Measurements from ENCODE around the gene ZNF836.
A peak's percentile ranks its signal among the peaks of the same experiment; 100 is the strongest.
"Not testable (repeated sequence)": the region's sequence is repeated elsewhere in the genome, so short reads cannot be mapped to it uniquely, and the experiment has no call there.

Gene ZNF836

GRCh38 chr19:52171321-52172169 lies at the start of gene ZNF836:
Gene ZNF836 (minus strand): TSS chr19:52171621. CDS start chr19:52168072, 3,549 bp downstream.
- H3K4me3 ChIP-seq (ENCODE audit: low read depth, low read length) = peak within 1 kb of the TSS; percentile 71

GRCh38 chr19:52221031-52221430 lies 49.6 kb upstream of the ZNF836 start:
- DNase-seq (ENCODE audit: low read depth) = no peak
- no peak overlapping the region for H3K4me3 ChIP-seq (ENCODE audit: low read depth, low read length)

More at GRCh38 chr19:52171321-52172169, at the start of gene ZNF836:
- DNase-seq (ENCODE audit: low read depth) = peak; percentile 29

DNA sequence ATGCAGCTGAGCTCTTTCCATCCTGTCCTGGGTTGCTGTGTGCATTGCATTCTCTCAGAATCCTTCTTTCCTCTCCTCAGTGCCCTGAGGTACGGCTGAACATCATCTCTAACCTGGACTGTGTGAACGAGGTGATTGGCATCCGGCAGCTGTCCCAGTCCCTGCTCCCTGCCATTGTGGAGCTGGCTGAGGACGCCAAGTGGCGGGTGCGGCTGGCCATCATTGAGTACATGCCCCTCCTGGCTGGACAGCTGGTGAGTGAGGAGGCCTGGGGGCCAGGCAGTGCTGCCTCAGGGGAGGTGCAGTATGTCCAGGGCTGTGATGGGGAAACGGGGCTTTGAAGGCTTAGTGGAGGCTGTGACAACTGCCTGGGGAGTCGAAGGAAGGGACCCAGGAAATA lies 48.2 kb upstream of the ZNF836 start:
- no peak for DNase-seq (ENCODE audit: low read depth)
- no peak overlapping the region for H3K4me3 ChIP-seq (ENCODE audit: low read depth, low read length)

DNA sequence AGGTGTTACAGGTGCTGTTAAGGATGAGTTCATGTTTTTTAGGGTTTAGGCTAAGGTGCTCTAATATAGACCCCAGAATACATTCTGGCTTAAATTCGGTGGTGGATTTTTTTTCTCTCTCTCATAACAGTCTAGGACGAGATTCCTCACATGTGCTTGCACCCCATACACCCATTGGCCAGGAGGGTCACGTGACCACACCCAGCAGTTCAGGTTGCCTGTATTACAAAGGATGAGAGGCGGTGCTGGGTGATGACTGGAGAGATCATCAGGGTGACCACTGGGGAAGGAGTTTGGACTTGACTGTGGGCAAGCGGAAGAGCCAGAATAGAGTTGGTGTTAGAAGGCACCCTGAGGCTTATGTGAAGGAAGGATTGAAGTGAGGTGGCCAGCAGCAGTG lies 46.2 kb upstream of the ZNF836 start:
- no peak for DNase-seq (ENCODE audit: low read depth)
- H3K4me3 ChIP-seq (ENCODE audit: low read depth, low read length) = no peak overlapping the region

- H3K4me3 ChIP-seq (ENCODE audit: low read depth, low read length) = no peak overlapping the region
- DNase-seq (ENCODE audit: low read depth) = no peak
Observed at GRCh38 chr19:52216401-52216800, 45.0 kb upstream of the ZNF836 start.

DNA sequence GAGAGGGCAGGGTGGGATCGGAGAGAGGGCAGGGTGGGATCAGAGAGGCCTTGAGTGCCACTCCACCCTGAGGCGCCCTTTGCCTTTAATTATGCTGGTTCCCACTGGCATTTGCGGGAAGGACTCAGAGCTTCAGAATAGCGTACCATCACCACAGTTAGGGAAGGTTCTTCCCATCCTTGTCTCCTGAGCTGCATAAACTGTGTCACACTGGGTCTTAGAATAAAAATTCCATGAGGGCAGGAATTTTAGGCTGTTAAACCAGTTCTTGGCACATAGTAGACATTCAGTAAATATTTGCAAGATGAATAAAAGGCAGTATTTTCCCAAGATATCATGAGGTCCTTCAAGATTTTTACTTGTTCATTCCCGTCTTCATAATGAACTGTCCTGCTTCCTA lies 42.8 kb upstream of the ZNF836 start:
- DNase-seq (ENCODE audit: low read depth) = no peak
- no peak overlapping the region for H3K4me3 ChIP-seq (ENCODE audit: low read depth, low read length)

DNA sequence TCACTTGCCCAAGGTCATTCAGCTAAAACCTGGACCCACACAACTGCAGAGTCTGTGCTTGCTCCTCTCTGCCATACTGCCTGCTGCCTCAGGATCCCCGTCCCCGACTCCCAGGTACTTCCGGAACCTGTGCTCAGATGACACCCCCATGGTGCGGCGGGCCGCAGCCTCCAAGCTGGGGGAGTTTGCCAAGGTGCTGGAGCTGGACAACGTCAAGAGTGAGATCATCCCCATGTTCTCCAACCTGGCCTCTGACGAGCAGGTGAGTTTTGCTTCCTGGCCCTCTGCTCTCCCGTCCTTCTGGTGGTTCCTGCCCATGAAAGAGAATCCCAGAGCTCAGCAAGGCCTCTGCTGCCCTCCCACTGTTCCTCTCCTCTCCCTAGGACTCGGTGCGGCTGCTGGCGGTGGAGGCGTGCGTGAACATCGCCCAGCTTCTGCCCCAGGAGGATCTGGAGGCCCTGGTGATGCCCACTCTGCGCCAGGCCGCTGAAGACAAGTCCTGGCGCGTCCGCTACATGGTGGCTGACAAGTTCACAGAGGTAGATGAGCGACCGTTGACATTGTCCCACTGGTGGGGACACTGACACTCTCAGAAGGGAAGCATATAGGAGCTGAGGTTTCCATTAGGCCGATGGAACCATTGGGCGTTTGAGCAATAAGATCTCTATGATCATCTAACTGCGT lies 41.3 kb upstream of the ZNF836 start:
- DNase-seq (ENCODE audit: low read depth) = no peak
- no peak overlapping the region for H3K4me3 ChIP-seq (ENCODE audit: low read depth, low read length)

GRCh38 chr19:52211926-52212571 lies 40.6 kb upstream of the ZNF836 start:
- no peak for DNase-seq (ENCODE audit: low read depth)
- H3K4me3 ChIP-seq (ENCODE audit: low read depth, low read length) = no peak overlapping the region

- H3K4me3 ChIP-seq (ENCODE audit: low read depth, low read length) = no peak overlapping the region
- DNase-seq (ENCODE audit: low read depth) = no peak
Observed at GRCh38 chr19:52211203-52211602, 39.8 kb upstream of the ZNF836 start.

- no peak overlapping the region for H3K4me3 ChIP-seq (ENCODE audit: low read depth, low read length)
Observed at GRCh38 chr19:52206481-52206880, 35.1 kb upstream of the ZNF836 start.

GRCh38 chr19:52200755-52201391 lies 29.5 kb upstream of the ZNF836 start:
- H3K4me3 ChIP-seq (ENCODE audit: low read depth, low read length); DNase-seq (ENCODE audit: low read depth): not testable (repeated sequence)

More at GRCh38 chr19:52206481-52206880, 35.1 kb upstream of the ZNF836 start:
- no peak for DNase-seq (ENCODE audit: low read depth)

GRCh38 chr19:52200044-52200443 lies 28.6 kb upstream of the ZNF836 start:
- DNase-seq (ENCODE audit: low read depth) = peak; percentile 67
- no peak overlapping the region for H3K4me3 ChIP-seq (ENCODE audit: low read depth, low read length)

DNA sequence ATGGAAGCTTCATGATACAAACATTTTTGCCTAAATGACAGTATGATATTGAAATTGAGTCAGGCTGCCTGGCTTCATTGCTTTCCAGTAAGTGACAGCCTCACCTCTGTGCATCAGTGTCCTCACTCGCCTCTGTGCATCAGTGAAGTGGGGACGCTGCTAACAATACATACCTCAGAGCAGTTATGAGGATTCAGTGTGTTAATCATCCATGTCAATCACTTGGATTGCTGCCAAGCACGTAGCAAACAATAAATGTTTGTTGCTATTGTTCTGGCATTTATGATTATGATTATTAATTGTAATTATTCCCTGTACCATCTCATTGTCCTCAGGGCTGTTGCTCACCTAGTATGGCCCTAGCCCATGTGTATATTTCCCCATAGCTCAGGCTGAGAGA lies 27.3 kb upstream of the ZNF836 start:
- no peak overlapping the region for H3K4me3 ChIP-seq (ENCODE audit: low read depth, low read length)
- no peak for DNase-seq (ENCODE audit: low read depth)

- H3K4me3 ChIP-seq (ENCODE audit: low read depth, low read length) = no peak overlapping the region
- DNase-seq (ENCODE audit: low read depth) = no peak
Observed at GRCh38 chr19:52197964-52198363, 26.5 kb upstream of the ZNF836 start.

GRCh38 chr19:52196256-52196967 lies 25.0 kb upstream of the ZNF836 start:
- no peak overlapping the region for H3K4me3 ChIP-seq (ENCODE audit: low read depth, low read length)
- no peak for DNase-seq (ENCODE audit: low read depth)

DNA sequence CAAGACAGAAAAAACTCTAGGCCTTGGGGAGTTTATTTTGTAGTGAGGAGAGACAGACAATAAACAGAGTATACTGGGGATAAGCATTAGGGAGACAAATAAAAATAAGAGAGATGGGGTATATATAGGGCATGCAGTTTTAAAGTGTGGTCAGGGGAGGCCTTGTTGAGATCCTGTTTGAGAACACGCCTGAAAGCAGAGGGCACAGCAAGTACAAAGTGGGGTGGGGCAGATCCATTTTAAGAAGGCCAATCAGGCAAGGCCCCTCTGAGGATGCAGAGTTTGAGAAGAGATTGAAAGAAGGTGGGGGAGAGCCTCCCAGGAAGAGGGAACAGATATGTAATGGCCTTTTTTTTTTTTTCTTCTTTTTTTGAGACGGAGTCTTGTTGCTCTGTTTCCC lies 20.5 kb upstream of the ZNF836 start:
- peak overlapping the region; percentile 76 for H3K4me3 ChIP-seq (ENCODE audit: low read depth, low read length)
- no peak for DNase-seq (ENCODE audit: low read depth)

DNA sequence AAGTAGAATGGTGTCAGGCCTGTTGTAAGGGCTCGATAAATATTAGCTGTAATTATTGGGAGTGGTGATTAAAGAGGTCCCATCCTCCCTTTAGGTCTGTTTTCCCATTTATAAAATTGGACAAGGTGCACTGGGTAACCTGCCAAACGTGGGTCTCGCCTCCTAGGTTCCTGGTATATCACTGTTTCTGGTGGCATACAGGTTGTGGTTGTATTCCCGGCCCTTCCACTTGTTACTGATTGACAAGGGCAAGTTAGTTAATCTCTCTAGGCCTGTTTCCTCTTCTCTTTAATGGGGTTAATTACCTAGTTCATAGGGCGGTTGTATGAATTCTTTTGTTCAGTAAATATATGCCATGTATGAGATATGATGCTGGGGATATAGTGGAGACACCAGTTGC lies 20.0 kb upstream of the ZNF836 start:
- DNase-seq (ENCODE audit: low read depth) = no peak
- peak overlapping the region; percentile 76 for H3K4me3 ChIP-seq (ENCODE audit: low read depth, low read length)

- peak; percentile 7 for DNase-seq (ENCODE audit: low read depth)
- peak overlapping the region; percentile 76 for H3K4me3 ChIP-seq (ENCODE audit: low read depth, low read length)
Observed at GRCh38 chr19:52190487-52191293, 19.3 kb upstream of the ZNF836 start.
